ENCODE results near the gene KATNAL1.

- no peak for TF ChIP-seq GABPA (IDR thresholded peaks at IDR 0.05; ENCODE audit: low read depth)
- TF ChIP-seq SMC3 (IDR thresholded peaks at IDR 0.05; ENCODE audit: borderline replicate concordance, low read length): no peak
- no peak for TF ChIP-seq FOXM1 (IDR thresholded peaks at IDR 0.05; ENCODE audit: low read depth, low read length)
- TF ChIP-seq KDM1A (IDR thresholded peaks at IDR 0.05; ENCODE audit: borderline replicate concordance): no peak
- TF ChIP-seq ZNF207 (IDR thresholded peaks at IDR 0.05; ENCODE audit: borderline replicate concordance): no peak
- TF ChIP-seq CTCF (IDR thresholded peaks at IDR 0.05 in 2 of 3, conservative IDR thresholded peaks at IDR 0.05 in 1 of 3; ENCODE audit: control insufficient read depth in 2 of 3, extremely low read depth in 1 of 3, insufficient read depth in 1 of 3, low read depth in 3 of 3, low read length in 3 of 3): no peak
- TF ChIP-seq BMI1 (IDR thresholded peaks at IDR 0.05; ENCODE audit: borderline replicate concordance): no peak
Observed at GRCh38 chr13:30340331-30341250, 33.2 kb upstream of the KATNAL1 start.
